CD4-positive, alpha-beta T cell treated with Interleukin-6 for 4 hours (primary cell): ENCODE measurements around the gene AHCTF1.

Source experiments
- DNase-seq: peaks from one replicate; pipeline ENCODE4 v3.0.0-alpha.2; 2020; ENCODE audit warnings: mixed read lengths

The AHCTF1 gene

GRCh38 chr1:246931549-246932365 is at the start of gene AHCTF1:
Gene AHCTF1, minus strand, starts transcription at chr1:246931948. Its CDS starts 13,578 bp downstream, at chr1:246918370.
- DNase-seq, result peak; percentile 94

- no peak for DNase-seq
These were observed 47.0 kb upstream of the AHCTF1 start for GRCh38 chr1:246978785-246979184.

GRCh38 chr1:246978281-246978680 is 46.5 kb upstream of the AHCTF1 start:
- DNase-seq, result no peak

- no peak for DNase-seq
These were observed 40.2 kb upstream of the AHCTF1 start for GRCh38 chr1:246971969-246972368.

GRCh38 chr1:246971090-246971721 is 39.5 kb upstream of the AHCTF1 start:
- DNase-seq, result peak; percentile 52

- no peak for DNase-seq
These were observed 37.9 kb upstream of the AHCTF1 start for GRCh38 chr1:246969621-246970020.

GRCh38 chr1:246966502-246966901 is 34.8 kb upstream of the AHCTF1 start:
- DNase-seq, result no peak

GRCh38 chr1:246959944-246960693 is 28.4 kb upstream of the AHCTF1 start:
- DNase-seq, result no peak

- DNase-seq, result no peak
These were observed 22.4 kb upstream of the AHCTF1 start for GRCh38 chr1:246954126-246954525.

- DNase-seq, result no peak
These were observed 19.7 kb upstream of the AHCTF1 start for GRCh38 chr1:246951413-246951812.

GRCh38 chr1:246949956-246950355 is 18.2 kb upstream of the AHCTF1 start:
- DNase-seq, result no peak

GRCh38 chr1:246947255-246947654 is 15.5 kb upstream of the AHCTF1 start:
- no peak for DNase-seq

GRCh38 chr1:246946366-246946765 is 14.6 kb upstream of the AHCTF1 start:
- no peak for DNase-seq

- no peak for DNase-seq
These were observed 3.0 kb upstream of the AHCTF1 start for GRCh38 chr1:246934765-246935164.

- DNase-seq, result no peak
These were observed 2.1 kb upstream of the AHCTF1 start for GRCh38 chr1:246933893-246934292.

- no peak for DNase-seq
These were observed 585 bp upstream of the AHCTF1 start for GRCh38 chr1:246932366-246932700.

- DNase-seq, result peak; percentile 60
These were observed 759 bp downstream of the AHCTF1 start for GRCh38 chr1:246930830-246931548.

- DNase-seq, result no peak
These were observed 5.6 kb downstream of the AHCTF1 start for GRCh38 chr1:246925997-246926626.

GRCh38 chr1:246923900-246924299 is 7.8 kb downstream of the AHCTF1 start:
- DNase-seq, result no peak

- peak; percentile 6 for DNase-seq
These were observed 8.3 kb downstream of the AHCTF1 start for GRCh38 chr1:246923482-246923881.

GRCh38 chr1:246921481-246921880 is 10.3 kb downstream of the AHCTF1 start:
- no peak for DNase-seq

GRCh38 chr1:246919902-246920301 is 11.8 kb downstream of the AHCTF1 start:
- no peak for DNase-seq
